GM19043 (cell line): Measurements from ENCODE around the gene KIF26B.

ENCODE experiments used
- ATAC-seq: cut with Tn5 transposase; IDR thresholded peaks from one replicate; pipeline ENCODE4 v1.9.1; 2021; ENCODE audit warnings: low read depth; ENCODE audit not compliant: unreplicated experiment

The KIF26B gene

DNA sequence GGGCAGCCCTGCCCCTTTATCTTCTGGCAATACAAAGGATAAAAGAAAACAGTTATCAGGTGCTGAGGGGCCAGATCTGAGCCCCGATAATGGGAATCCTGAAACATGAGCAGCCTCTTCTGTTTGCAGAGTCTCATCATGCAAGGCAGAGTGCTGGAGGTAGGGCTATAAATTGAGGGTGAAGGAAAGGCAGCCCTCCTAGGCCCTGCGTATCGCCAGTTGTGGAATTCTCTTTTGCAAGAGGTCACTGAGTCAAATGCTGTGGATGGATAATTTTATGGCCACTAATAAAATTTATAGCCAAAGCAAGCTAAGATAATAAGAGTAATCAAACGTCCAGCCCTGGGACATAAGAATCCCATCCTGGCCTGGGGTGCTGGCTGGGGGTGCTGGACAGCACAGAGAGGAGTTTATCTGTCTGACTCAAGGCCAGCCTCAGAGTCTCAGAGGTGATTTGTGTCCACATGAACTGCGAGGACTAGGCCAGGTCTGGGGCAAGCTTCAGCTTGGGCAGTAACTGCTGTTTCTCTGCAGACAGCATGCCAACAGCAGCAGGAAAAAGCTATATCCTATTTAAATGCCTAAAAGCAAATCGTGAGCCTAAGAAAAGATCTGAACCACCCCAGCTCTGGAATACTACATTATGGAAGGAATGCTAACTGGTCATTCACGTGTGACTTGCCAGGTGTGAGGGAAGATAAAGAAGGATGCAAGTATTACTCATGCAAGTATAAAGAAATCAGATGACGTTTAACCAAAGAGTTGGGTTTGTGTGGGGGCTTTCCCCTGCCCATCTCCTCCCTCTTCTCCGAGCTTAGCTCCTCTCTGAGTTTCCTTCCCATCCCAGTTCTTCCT is 254.8 kb downstream of the KIF26B start:
- no peak for ATAC-seq

DNA sequence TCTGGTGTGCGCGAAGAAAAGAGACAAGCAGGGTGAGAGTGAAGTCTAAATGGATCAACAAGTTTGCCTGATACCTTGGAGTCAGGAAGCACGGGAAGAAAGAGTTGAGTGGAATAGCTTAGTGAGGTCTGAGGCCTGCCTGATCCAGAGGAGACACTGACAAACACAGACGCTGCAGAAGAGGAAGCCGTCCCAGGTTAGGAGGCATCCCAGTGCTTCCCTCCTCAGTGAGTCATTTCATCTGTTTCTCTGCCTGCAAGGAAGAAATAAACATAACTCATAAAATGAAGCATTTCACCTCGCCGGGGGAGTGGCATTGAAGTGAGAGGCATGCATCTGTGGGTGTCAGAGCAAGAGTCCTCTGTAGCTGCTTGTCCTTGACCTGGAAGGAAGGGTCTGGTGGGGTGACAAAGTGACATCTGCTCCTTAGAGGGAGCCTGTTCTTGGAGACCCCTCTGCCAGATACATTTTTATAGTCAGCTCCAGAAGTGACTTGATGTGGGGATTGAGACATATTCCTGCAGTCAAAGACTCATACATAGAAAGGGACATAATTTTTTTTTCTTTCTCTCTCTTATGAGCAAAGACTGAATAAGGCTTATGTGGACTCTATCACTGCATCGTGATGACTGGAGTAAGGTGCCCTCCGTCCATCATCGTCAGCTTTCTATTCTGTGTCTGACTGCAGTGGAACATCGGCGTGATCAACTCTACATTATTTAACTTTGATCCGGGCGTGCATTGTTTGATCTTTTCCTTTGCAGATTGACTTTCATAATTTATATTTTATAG is 256.7 kb downstream of the KIF26B start:
- no peak for ATAC-seq

DNA sequence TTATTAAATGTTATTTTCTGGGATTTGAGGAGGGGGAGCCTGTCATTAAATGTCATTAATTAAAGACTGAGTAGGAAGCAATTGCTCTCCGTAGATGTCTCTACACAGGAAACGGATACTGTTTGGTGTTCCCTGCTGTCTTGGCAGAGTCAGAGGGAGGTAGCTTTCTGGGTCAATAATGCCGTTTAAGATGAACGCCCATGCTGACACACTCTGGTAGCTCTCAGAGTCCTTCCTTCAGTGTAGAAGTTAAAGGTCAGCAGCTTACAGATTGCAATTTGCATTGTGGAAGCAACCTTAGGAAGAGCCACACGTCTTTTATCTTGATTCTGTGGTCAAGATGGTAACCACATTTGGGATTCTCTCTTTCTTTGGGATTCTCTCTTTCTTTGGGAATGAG is 257.5 kb downstream of the KIF26B start:
- ATAC-seq = no peak

DNA sequence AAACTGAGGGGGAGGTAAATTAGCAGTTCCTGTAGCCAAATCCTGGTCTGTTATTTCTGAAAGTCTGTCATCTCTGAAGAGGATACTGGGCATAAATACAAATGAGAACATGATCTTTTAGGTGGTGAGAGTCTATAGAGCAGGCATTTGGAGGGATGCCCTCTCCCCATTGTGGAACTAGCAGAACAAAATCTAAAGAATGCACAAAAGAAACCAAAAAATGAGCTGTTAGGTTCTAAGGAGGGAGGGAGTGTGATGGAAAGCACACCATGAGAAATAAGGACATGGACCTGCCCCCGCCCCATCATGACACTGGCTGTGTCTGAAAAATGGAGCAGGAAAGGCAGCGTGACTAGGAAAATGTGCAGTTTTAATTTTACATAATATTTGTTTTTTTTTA is 262.0 kb downstream of the KIF26B start:
- ATAC-seq = no peak

DNA sequence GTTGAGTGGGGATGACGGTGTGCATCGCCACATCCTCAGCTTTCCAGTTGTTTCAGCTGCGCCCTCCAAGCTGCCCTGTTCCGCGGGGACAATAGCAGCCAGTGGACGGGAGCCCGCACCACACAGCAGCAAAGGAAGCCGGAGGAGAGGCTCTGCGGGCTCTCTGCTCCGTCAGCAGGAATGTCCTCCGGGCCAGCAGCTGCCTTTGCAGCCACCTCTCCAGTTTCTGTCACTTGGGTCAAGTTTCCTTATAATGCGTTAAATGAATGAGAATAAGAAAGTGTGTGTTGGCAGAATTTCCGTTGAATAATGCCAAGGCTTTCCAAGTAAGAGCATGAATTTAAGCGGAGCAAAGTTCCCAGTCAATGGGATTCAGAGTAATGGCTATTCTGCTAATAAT is 263.3 kb downstream of the KIF26B start:
- ATAC-seq = no peak

DNA sequence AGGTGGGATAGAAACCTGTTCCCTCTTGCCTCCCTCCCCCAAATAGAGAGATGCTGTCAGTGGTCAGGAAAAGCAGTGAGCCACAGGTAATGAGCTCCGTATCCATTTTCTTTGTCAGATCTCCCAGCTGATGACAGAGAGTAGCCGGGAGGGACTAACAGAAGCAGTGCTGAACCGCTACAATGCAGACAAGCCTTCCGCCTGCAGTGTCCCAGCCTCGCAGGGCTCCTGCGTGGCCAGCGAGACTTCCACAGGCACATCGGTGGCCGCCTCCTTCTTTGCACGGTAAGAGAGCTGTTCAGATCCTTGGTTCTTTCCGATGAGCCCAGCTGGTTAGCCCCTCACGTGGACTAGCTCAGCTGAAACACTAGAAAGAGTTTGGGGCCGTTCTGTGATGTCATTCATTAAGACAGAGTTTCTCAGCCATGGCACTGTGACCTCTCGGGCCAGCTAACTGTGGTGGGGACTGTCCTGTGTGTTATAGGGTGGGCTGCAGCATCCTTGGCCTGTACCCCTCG is 264.7 kb downstream of the KIF26B start:
- no peak for ATAC-seq

DNA sequence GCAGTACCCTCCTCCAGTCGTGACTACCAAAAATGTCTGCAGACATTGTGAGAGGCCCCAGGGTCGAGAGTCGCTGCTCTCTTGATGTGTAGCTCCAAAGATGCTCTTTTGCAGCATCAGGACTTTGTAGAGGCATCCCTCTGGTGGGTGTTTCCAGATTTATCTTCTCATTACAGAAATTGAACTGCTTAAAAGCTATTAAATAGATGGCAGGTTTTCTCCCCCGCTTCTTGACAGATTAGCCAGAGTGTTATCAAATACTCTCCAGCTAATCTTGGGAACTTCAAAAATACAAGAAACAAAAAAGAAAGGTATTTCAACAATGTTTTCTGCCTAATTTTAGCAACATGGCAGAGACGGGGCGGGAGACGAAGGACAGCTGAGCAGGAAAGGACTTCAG is 265.2 kb downstream of the KIF26B start:
- ATAC-seq = no peak

DNA sequence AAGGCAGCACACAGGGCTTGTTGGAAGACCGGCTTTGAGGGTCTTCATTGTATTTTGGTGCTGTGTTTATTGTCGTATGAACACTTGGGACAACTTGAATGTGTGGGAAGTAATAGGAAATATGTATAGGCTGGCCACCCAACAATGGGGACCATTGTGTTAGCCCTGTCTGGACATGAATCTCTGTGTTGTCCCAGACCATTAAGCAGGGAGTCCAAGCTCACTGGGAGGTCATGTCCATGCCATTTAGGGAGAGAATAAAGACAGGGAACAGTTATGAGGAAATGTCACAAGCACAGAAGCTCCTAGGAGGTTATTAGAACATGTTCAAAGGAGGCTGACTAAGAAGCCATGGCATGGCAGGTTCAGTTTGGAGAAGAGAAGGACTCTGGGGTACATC is 266.1 kb downstream of the KIF26B start:
- ATAC-seq = no peak

DNA sequence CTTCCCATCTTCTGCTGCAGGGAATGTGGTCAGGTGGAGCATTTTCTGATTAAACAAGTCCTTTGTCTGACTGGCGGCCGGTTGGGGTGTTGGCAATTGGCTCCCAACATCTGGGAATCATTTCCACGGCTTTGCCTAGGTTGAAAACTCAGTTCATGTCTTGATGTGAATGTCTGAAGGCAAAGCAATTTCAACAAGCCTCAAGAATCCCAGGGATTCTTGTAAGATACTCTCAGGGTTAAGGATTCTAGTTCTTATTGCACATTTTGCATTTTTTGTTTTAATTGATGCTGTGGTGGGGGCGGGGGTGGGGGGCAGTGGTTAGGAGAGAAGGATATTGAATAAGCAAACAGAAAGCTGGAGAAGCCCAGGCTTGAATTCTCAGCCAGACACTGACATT is 273.9 kb downstream of the KIF26B start:
- ATAC-seq = no peak

DNA sequence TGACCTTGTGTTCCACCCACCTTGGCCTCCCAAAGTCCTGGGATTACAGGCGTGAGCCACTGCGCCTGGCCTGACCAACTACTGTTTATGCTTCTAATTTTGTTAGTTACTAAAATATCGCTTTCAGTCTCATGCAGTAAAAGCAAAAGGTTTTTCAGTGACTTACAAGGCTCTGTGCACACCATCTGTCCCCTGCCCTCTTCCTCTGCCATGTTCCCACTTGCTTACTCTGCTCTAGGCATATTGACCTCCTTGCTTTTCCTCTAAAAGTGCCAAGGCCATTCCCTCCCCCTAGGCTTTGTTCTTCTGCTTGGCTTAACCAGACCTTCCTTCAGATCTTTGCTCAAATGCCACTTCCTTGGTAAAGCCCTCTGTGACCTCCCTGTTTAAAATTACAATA is 276.9 kb downstream of the KIF26B start:
- no peak for ATAC-seq

DNA sequence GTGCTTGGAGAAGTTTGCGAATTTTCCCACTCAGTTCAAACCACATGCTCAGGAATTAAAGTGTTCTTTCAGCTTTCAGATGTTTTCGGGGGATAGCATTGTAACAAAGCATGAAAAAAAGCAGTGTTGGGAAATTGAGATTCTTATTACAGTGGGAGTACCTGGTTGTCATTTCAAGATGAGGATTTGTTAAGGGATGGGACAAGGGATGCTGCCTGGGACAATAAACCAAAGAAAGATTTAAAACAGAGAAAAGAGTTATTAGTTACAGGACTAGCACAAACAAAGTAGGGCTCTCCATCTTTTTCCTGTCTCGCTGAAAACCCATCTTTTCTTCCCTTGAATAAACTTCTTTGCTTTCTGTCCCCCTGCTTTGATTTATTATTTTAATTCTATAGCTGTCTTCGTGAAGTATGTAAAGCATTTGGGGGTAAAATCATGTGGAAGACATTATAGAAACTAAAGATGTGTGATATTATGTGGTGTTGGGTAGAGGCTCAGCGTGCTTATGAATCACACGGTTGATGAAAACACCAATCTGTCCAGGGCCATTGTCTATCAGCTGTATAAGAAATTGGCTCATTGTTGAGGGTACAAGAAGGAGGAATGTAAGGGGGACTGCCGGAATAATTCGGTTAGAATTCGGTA is 277.6 kb downstream of the KIF26B start:
- no peak for ATAC-seq

DNA sequence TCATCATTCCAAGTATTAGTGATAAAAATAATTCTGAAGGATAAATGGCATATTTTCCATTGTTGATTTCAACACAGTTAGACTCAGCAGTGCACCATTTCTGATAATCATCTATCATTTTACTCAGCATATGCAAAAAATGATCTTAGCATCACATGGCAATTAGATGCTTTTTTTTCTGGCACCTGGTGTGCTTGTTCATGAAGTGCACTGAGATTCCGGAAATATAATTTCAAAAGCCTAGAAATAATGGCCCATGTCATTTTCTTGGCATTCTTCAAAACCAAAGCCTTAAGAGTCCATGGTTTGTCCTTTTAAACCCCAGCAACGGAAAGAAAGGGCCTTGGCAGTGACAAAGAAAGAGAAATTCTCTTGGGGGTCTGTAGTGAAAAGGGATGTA is 278.8 kb downstream of the KIF26B start:
- no peak for ATAC-seq

DNA sequence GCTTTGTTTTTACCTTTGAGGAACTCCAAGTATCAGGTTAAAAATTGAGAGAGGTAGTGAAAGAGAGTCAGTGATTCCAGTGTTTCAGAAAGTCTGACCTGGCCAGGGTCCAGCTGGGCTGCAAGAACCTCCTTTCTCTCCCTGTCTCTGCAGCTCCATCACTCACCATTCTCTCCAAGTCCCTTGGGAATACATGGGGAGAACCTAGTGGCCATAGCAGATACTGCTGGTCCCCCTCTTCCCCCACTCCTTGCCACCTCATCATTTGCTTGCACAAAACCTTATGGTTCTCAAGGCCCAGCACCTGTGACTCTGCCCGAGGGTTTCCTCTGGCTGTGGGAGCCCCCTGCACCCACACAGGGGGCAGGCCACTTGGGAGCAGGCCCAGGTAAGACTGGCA is 279.5 kb downstream of the KIF26B start:
- no peak for ATAC-seq

DNA sequence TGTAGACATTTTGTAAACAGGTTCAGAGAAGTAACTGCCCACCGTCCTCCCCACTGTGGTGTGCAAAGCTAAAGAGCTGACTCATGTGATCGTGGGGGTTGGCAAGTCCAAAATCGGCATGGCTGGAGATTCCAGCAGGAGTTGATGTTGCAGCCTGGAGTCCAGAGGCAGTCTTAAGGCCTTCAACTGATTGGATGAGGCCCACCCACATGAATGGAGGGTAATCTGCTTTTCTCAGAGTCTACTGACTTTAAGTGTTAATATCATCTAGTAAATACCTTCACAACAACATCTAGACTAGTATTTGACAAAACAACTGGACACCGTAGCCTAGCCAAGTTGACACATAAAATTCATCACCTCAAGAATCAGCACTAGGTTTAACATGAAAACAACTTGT is 281.6 kb downstream of the KIF26B start:
- ATAC-seq = no peak

DNA sequence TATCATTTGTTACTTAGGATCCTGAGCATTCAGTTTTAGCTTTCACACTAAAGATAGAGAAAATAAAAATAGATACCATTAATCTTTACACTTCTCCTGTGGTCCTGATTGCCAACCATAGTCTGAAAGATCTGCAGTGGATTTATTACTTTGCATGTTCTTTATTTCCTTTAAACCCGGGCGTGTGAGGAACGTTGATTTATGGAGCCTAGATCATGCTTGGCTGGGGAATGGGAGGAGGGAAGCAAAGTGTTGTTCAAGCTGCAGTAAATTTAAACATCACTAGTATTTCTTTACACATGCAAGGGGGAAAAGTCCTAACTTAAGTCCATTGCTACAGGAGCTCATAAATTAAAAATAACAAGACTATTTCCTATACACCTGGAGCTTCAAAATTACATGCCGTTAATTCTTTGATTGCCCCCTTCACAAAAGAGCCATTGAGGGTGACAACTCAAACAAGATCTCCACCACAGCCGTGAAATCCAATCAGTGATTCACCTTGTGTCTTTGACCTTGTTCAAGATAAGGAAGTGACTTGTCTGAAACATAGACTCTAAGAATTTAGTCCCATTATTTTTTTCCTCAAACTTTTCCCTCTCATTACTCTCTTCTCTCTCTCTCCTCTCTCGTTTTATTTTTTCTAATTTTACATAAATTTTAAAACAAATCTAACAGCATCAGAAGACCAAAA is 282.7 kb downstream of the KIF26B start:
- no peak for ATAC-seq

DNA sequence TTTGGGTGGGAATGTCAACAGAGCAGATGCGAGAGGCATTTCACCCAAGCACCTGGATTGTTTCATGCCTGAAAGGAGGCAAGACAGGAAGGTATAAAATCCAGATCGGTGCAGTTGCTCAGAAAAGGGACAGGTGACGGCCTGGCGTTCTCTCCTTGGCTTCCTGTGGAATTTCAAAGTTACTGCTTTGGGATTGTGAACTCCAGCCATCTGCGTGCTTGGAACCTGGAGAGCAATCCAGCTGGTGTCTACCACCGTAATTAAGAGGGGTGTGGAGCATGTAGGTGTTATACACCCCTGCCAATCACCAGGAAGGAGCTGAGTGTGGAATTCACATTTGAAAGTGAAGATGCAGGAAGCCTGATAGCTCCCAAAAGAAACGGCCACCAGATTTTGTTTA is 286.1 kb downstream of the KIF26B start:
- ATAC-seq = no peak

DNA sequence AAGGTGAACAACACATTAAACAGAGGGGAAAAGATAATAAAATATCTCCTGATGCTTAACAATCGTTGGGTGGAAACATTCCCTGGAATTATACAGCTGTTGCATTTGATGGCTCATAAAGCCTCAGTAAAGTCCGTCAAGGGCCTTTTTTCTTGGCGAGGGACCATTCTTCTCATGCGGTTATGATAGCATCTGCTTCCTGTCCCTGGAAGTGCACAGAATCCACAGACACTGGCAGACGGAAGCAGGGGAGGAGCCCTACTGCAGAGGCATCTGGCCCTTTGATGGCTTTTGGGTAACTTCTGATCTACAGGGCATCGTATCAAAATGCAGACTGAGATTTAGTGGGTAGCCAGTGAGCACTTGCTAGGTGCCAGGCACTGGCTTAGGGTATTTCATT is 286.9 kb downstream of the KIF26B start:
- ATAC-seq = no peak

DNA sequence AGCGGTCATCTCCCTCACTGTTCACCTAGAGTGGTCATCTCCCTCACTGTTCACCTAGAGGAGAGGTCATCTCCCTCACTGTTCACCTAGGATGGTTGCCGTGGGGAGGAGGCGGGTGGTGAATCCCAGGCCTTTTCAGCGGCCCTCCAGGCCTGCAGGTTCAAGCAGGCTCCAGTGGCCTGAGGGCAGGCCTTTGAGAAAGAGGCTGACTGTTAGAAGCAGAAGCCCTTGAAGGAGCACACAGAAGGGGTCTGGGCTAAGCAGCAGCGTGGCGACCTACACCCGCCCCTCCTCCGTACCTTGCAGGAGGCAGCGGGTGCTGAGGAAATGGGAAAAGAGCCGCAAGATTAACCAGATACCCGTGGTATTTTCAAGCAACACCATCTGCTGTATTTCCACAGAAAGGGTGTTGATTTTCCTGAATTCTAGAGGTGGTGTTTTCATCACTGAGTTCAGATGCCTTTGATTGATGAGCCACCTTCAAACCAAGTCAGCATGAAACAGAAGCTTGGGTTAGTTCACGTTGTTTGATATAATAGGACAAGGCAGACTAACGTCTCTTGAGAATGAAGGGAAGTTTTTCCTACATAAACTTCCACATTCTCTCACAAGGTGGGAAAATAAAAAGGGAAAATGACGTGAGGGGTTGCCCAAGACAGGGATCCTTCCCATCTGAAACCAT is 289.5 kb downstream of the KIF26B start:
- ATAC-seq = no peak

DNA sequence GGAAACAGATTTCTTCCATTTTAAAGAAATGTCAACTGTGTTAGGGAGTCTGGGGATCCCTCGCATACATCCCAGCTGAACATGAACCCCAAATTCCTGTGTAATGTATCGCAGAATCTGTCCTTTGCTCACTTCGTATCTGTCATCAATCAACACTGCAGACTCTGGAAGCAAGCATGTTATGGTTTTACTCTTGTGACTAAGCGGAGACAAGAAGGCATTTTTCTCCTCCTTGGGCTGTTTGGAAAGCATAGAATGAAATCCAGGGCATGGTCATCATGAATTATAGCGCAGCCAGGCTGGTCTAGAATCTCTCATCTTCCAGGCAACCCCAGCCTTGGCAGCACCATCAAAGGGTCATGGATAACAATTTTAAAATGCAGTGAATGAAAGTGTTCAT is 290.2 kb downstream of the KIF26B start:
- ATAC-seq = no peak

DNA sequence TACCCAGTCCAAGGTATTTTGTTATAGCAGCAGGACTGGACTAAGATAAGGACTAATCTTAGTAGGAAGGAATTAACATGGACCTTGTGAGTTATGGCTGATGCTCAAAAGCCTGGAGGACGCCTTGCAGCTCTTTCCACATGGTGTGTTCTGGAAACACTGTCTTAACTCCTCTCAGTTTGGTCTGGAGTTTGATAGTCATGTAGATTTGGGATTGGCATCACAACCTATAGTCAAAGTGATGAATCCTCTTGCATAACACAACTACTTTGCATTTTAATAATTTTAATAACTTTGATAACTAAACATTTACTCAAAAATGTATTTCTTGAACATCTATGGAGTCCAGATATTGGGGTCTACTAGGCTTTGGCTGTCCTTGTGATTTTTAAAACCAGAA is 293.7 kb downstream of the KIF26B start:
- ATAC-seq = no peak
